ENCODE data around the gene GNB4.

GRCh38 chr3:179415377-179415776 is 35.9 kb downstream of the GNB4 start:
- TF ChIP-seq RAD21 (IDR thresholded peaks at IDR 0.05; ENCODE audit: low read length) (no peak), IRF3 (IDR thresholded peaks at IDR 0.05; ENCODE audit: low read depth, low read length) (no peak), NFIC (IDR thresholded peaks at IDR 0.05; ENCODE audit: borderline replicate concordance) (no peak), YY1 (IDR thresholded peaks at IDR 0.05; ENCODE audit: low read depth) (no peak), REST (IDR thresholded peaks at IDR 0.05; ENCODE audit: low read depth, low read length) (no peak), GABPA (IDR thresholded peaks at IDR 0.05; ENCODE audit: low read depth) (no peak), POLR2AphosphoS5 (IDR thresholded peaks at IDR 0.05; ENCODE audit: low read depth, low read length) (no peak), EP300 (IDR thresholded peaks at IDR 0.05; ENCODE audit: borderline replicate concordance in 1 of 2, low read depth in 1 of 2, low read length in 1 of 2) (no peak)
- TF ChIP-seq, protein P1, sequence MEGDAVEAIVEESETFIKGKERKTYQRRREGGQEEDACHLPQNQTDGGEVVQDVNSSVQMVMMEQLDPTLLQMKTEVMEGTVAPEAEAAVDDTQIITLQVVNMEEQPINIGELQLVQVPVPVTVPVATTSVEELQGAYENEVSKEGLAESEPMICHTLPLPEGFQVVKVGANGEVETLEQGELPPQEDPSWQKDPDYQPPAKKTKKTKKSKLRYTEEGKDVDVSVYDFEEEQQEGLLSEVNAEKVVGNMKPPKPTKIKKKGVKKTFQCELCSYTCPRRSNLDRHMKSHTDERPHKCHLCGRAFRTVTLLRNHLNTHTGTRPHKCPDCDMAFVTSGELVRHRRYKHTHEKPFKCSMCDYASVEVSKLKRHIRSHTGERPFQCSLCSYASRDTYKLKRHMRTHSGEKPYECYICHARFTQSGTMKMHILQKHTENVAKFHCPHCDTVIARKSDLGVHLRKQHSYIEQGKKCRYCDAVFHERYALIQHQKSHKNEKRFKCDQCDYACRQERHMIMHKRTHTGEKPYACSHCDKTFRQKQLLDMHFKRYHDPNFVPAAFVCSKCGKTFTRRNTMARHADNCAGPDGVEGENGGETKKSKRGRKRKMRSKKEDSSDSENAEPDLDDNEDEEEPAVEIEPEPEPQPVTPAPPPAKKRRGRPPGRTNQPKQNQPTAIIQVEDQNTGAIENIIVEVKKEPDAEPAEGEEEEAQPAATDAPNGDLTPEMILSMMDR (IDR thresholded peaks at IDR 0.05), result no peak
